Nephron progenitor cell (in vitro differentiated cells): ENCODE measurements around the gene DDX10.

Experiments used
- DNase-seq: peaks from one replicate; pipeline ENCODE4 v3.0.0; 2021
- H3K27ac Mint-ChIP-seq: 2 replicates; pipeline ENCODE4 v1.8.0; 2021; ENCODE audit warnings: mild to moderate bottlenecking, moderate library complexity, mixed read lengths
- H3K27me3 Mint-ChIP-seq: 2 replicates; pipeline ENCODE4 v1.8.0; 2021; ENCODE audit warnings: mild to moderate bottlenecking, low read depth, mixed read lengths; ENCODE audit not compliant: poor library complexity
- H3K36me3 Mint-ChIP-seq: 2 replicates; pipeline ENCODE4 v1.8.0; 2021; ENCODE audit warnings: low read depth, mixed read lengths
- H3K4me1 Mint-ChIP-seq: 2 replicates; pipeline ENCODE4 v1.8.0; 2021; ENCODE audit warnings: mixed read lengths
- H3K4me3 Mint-ChIP-seq: 2 replicates; pipeline ENCODE4 v1.8.0; 2021; ENCODE audit warnings: mild to moderate bottlenecking, moderate library complexity, mixed read lengths
- H3K9me3 Mint-ChIP-seq: 2 replicates; pipeline ENCODE4 v1.8.0; 2021; ENCODE audit warnings: mild to moderate bottlenecking, moderate library complexity, mixed read lengths
- TF ChIP-seq, protein P1 (sequence below): fragments of 200-600 bp; sonication (generic); IDR thresholded peaks from 2 replicates; pipeline ENCODE4 v1.5.0; 2021; ENCODE audit warnings: antibody characterized with exemption

The DDX10 gene

DNA sequence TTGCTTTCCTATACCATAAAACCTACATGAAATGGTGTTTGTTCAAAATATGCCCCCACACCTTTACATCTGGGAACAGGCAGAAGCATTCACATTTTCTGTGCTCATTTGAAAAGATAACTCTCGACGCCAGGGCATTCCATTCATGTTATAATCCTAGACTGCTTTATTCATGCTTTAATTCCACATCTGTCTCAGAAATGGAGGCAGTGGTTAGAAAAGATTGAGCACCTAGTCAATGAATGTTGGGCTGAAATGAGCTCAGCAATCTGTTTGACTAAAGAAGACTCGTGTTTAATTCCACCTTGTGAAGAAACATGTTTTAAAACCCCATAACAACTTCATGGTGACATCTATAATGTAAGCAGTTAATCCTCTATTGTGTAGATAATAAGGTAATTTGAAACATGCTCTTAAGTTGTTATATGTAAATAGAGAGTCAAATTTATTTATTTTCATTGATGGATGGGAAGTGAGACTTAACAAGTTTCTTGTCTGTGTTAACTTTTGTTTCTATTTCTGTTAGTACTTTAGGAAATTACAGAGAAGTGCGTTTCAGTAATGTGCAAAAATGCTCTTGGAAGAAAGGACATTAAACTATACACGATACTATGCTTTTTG, 217.5 kb downstream of the DDX10 start:
- Mint-ChIP-seq H3K4me3 (no peak overlapping the region), H3K9me3 (no peaks in the 10 kb centered on the region), H3K36me3 (no peaks in the 10 kb centered on the region), H3K4me1 (peaks cover 10% of the 10 kb centered on the region), H3K27me3 (no peaks in the 10 kb centered on the region), H3K27ac (no peak overlapping the region)
- TF ChIP-seq, protein P1, sequence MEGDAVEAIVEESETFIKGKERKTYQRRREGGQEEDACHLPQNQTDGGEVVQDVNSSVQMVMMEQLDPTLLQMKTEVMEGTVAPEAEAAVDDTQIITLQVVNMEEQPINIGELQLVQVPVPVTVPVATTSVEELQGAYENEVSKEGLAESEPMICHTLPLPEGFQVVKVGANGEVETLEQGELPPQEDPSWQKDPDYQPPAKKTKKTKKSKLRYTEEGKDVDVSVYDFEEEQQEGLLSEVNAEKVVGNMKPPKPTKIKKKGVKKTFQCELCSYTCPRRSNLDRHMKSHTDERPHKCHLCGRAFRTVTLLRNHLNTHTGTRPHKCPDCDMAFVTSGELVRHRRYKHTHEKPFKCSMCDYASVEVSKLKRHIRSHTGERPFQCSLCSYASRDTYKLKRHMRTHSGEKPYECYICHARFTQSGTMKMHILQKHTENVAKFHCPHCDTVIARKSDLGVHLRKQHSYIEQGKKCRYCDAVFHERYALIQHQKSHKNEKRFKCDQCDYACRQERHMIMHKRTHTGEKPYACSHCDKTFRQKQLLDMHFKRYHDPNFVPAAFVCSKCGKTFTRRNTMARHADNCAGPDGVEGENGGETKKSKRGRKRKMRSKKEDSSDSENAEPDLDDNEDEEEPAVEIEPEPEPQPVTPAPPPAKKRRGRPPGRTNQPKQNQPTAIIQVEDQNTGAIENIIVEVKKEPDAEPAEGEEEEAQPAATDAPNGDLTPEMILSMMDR: no peak
- DNase-seq: no peak

DNA sequence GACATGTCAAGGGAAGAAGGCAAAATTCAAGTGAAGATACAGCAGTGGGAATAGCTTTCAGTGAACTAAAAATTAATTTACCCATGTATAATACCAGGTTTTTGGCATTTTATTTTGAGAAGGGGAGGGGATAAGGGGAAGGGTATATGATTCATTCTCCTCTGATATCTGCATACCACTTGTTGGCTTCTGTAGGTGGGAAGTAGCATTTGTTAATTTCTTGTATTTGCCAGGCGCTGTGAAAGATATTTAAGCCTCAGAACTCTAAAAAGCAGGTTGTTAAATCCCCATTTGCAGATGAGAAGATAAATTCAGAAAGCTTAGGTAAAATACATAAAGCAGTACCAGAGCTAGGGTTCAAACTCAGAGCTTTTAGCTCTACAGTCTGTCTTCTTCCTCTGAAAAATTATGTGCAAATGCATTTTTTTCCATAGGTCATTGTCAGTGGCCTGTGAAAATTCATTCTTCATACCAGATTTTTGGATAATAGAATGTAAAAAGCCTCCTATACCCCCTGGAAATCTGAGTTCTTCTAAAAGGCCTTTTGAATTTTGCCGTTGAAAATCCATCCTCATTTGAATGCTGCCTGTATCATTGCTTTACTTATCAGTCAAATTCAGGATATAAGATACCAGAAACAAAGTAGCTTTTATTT, 221.3 kb downstream of the DDX10 start:
- TF ChIP-seq, protein P1: no peak
- no peaks in the 10 kb centered on the region for H3K27me3 Mint-ChIP-seq
- no peak overlapping the region for H3K27ac Mint-ChIP-seq
- H3K9me3 Mint-ChIP-seq: no peaks in the 10 kb centered on the region
- peaks cover 19% of the 10 kb centered on the region for H3K4me1 Mint-ChIP-seq
- no peak overlapping the region for H3K4me3 Mint-ChIP-seq
- H3K36me3 Mint-ChIP-seq: no peaks in the 10 kb centered on the region
- DNase-seq: no peak

DNA sequence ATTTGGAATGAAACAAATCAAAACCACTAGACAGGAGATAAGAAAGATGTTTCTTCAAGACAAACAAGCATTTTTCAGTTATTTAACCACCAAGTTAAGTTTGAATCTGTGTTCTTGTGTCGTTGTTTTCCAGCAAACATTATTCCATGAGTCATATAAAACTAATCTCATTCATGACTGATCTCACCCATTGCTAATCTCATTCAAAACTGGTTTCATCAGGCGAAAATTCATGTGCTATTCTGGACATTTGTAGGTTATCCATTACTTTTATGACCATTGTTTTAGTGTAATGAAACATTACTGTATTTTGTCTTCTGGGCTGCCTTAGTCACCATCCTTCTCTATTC, 221.8 kb downstream of the DDX10 start:
- Mint-ChIP-seq H3K4me3 (no peak overlapping the region), H3K4me1 (peaks cover 23% of the 10 kb centered on the region), H3K27ac (no peak overlapping the region), H3K9me3 (no peaks in the 10 kb centered on the region), H3K36me3 (no peaks in the 10 kb centered on the region), H3K27me3 (no peaks in the 10 kb centered on the region)
- TF ChIP-seq, protein P1: no peak
- DNase-seq: no peak

DNA sequence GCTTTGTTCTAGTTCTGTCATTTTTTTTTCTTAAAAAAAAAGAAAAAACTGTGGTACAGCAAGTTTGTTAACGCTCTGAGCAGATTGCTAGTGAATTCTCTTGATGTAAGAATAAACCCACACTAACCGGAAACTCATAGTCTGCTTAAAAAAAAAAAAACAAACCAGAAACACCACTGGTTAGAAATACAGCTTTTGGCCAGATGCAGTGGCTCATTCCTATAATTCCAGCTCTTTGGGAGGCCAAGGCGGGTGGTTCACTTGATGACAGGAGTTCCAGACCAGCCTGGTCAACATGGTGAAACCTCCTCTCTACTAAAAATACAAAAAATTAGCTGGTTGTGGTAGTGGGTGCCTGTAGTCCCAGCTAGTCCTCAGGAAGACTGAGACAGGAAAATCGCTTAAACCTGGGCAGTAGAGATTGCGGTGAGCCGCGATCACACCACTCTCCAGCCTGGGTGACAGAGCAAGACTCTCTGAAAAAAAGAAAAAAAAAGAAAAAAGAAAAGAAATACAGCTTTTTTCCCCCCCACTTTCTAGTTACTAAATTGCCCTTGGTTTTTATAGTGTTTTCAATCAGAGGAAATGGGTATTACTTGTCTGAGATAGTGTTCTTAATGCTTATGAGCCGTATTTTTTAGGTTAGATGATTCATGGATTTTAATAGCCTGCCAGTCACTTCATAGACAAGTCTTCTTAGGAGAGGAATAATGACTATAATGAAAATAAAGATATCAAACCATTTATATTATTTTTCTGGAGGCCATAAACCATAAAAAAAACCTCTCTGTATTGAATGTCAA, 222.8 kb downstream of the DDX10 start:
- Mint-ChIP-seq H3K9me3 (no peaks in the 10 kb centered on the region), H3K27ac (peak overlapping the region; percentile 60), H3K36me3 (no peaks in the 10 kb centered on the region), H3K4me3 (no peak overlapping the region), H3K27me3 (no peaks in the 10 kb centered on the region), H3K4me1 (peaks cover 31% of the 10 kb centered on the region)
- DNase-seq: no peak
- TF ChIP-seq, protein P1: no peak

DNA sequence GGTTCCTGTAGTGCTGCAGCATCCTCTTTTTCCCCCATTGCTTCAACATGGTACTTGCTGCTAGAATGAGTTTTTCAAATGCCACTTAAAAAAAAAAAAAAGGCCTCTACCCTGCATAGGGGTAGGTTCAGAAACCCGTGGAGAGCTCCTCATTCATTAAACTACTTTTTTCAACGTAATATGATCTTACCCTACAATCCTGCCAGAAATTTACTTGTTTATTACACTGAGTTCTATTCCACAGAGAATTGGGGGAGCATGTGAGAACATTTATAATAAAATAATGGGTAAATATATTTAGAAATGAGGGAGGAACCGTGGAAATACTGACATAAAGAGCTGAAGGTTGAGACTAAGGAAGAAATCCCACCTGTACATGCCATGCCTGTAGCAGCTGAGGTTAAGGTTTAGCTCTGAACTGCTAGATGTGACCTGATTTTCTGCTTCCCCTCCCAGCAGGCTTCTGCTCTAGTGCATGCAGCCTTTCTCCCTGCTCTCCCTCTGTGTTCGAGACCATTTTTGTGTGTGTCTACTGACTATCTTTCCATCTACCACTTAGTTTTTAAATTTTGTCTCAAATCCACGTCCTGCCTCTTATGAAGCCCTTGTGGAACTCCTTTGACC, 225.7 kb downstream of the DDX10 start:
- no peaks in the 10 kb centered on the region for H3K9me3 Mint-ChIP-seq
- no peak for DNase-seq

More for the DNA sequence above, 225.7 kb downstream of the DDX10 start:
- Mint-ChIP-seq H3K4me3 (no peak overlapping the region), H3K4me1 (peaks cover 41% of the 10 kb centered on the region), H3K36me3 (no peaks in the 10 kb centered on the region), H3K27ac (peak overlapping the region; percentile 49), H3K27me3 (no peaks in the 10 kb centered on the region)
- TF ChIP-seq, protein P1: no peak
